CD4-positive, alpha-beta T cell (primary cell): Measurements from ENCODE around the gene ST6GALNAC2. TPM values are rescaled to one million over a fixed set of nuclear protein-coding genes. Genes with fewer than 3 reads are reported as not detected.

ENCODE experiments used
- ATAC-seq: fragments of 200-7000 bp; cut with Tn5 transposase; one replicate; pipeline ENCODE4 v1.10.0; 2022; ENCODE audit warnings: mild to moderate bottlenecking; ENCODE audit not compliant: poor library complexity
- CTCF ChIA-PET: fragments of 350-600 bp; sonication (Branson Sonifier 250); formaldehyde crosslinking; loops from one replicate; lab custom pipeline; 2021; ENCODE audit warnings: antibody characterized with exemption, inconsistent platforms; lab: Charles Lee
- POLR2A ChIA-PET: fragments of 350-600 bp; sonication (Branson Sonifier 250); formaldehyde crosslinking; loops from one replicate; lab custom pipeline; 2021; ENCODE audit warnings: antibody characterized with exemption, inconsistent platforms; lab: Charles Lee
- DNase-seq, 14 experiments: peaks; one replicate each; pipeline ENCODE4 v3.0.0-alpha.2; 2013 to 2020; ENCODE audit warnings: mixed read lengths in 2 of 14
- H3K27ac ChIP-seq, 2 donors: one replicate each; pipeline versions ENCODE4 v1.5.1 to v1.7.0; 2013; ENCODE audit warnings: low read length in 2 of 2, low read depth in 1 of 2, mild to moderate bottlenecking in 1 of 2
- H3K27me3 ChIP-seq, 2 experiments: 1 replicate in 1 of 2; 2 replicates in 1 of 2; pipeline versions ENCODE4 v1.6.1 to v1.7.0; 2013; ENCODE audit warnings: low read length in 2 of 2, control low read depth in 1 of 2, mild to moderate bottlenecking in 1 of 2, moderate library complexity in 1 of 2; ENCODE audit not compliant: insufficient read depth in 2 of 2, control insufficient read depth in 1 of 2
- H3K36me3 ChIP-seq: one replicate; pipeline ENCODE4 v1.6.1; 2013; ENCODE audit warnings: low read length, control low read depth; ENCODE audit not compliant: insufficient read depth
- H3K4me1 ChIP-seq: one replicate; pipeline ENCODE4 v1.6.1; 2013; ENCODE audit warnings: low read length, control low read depth; ENCODE audit not compliant: insufficient read depth
- H3K4me3 ChIP-seq: one replicate; pipeline ENCODE4 v1.5.1; 2013; ENCODE audit warnings: mild to moderate bottlenecking, low read length, moderate library complexity
- H3K9me3 ChIP-seq, 2 experiments: 1 replicate in 1 of 2; 2 replicates in 1 of 2; pipeline versions ENCODE4 v1.6.1 to v1.7.0; 2013; ENCODE audit warnings: low read length in 2 of 2, mild to moderate bottlenecking in 2 of 2, control low read depth in 1 of 2, moderate library complexity in 1 of 2; ENCODE audit not compliant: control insufficient read depth in 1 of 2, insufficient read depth in 1 of 2
- H3K27ac Mint-ChIP-seq: one replicate; pipeline ENCODE4 v1.8.0; 2020; ENCODE audit warnings: mixed read lengths
- H3K27me3 Mint-ChIP-seq: one replicate; pipeline ENCODE4 v1.8.0; 2021; ENCODE audit warnings: mixed read lengths
- H3K36me3 Mint-ChIP-seq: one replicate; pipeline ENCODE4 v1.8.0; 2021; ENCODE audit warnings: low read depth, mixed read lengths
- H3K4me1 Mint-ChIP-seq: one replicate; pipeline ENCODE4 v1.8.0; 2021; ENCODE audit warnings: low read depth, mixed read lengths
- H3K4me3 Mint-ChIP-seq: one replicate; pipeline ENCODE4 v1.8.0; 2020; ENCODE audit warnings: mild to moderate bottlenecking, mixed read lengths
- H3K9me3 Mint-ChIP-seq: one replicate; pipeline ENCODE4 v1.8.0; 2020; ENCODE audit warnings: mixed read lengths
- intact Hi-C, 2 experiments: fragments of 100-400 bp; cut with DNase I in 1 of 2; cut with micrococcal nuclease in 1 of 2; formaldehyde crosslinking; loops; one replicate each; pipeline versions ENCODE4 v1.15.1 to v1.9.0; 2023 to 2025; cut with DNase I, micrococcal nuclease
- total RNA-seq, 174 experiments: library from RNA in 2 of 174; stranded (reverse) in 2 of 174; gene quantifications; one replicate each; pipeline ENCODE4 v1.2.3 and lab custom pipeline; 2021 to 2026
- TF ChIP-seq, protein P1 (sequence below): fragments of 200-600 bp; IDR thresholded peaks from one replicate; pipeline ENCODE4 v1.8.0; 2022; ENCODE audit warnings: antibody characterized with exemption, mild to moderate bottlenecking

ST6GALNAC2 gene
- total RNA-seq, 2 experiments from 2014 or later, result 0.49 to 1.2 TPM

- no peaks in the 10 kb centered on the region for H3K36me3 Mint-ChIP-seq
- DNase-seq (no peak), ATAC-seq (no peak)
- no peak overlapping the region for H3K4me3 Mint-ChIP-seq
- no peak overlapping the region for H3K27ac Mint-ChIP-seq
- CTCF ChIA-PET, result interaction anchor here (1.0 to 1.2 kb wide), 3 partner anchors 12 to 130 kb away, joined by 3 to 5 read pairs (median 3); partner anchors contain the start of gene PRCD
- Histone ChIP-seq H3K36me3 (no peaks in the 10 kb centered on the region), H3K4me3 (no peak overlapping the region), H3K9me3 (no peaks in the 10 kb centered on the region), H3K27me3 (no peaks in the 10 kb centered on the region), H3K27ac (no peak overlapping the region), H3K4me1 (peaks cover 11% of the 10 kb centered on the region)
- H3K27me3 Mint-ChIP-seq, result no peaks in the 10 kb centered on the region
- peaks cover 5% of the 10 kb centered on the region for H3K4me1 Mint-ChIP-seq
- TF ChIP-seq, protein P1, sequence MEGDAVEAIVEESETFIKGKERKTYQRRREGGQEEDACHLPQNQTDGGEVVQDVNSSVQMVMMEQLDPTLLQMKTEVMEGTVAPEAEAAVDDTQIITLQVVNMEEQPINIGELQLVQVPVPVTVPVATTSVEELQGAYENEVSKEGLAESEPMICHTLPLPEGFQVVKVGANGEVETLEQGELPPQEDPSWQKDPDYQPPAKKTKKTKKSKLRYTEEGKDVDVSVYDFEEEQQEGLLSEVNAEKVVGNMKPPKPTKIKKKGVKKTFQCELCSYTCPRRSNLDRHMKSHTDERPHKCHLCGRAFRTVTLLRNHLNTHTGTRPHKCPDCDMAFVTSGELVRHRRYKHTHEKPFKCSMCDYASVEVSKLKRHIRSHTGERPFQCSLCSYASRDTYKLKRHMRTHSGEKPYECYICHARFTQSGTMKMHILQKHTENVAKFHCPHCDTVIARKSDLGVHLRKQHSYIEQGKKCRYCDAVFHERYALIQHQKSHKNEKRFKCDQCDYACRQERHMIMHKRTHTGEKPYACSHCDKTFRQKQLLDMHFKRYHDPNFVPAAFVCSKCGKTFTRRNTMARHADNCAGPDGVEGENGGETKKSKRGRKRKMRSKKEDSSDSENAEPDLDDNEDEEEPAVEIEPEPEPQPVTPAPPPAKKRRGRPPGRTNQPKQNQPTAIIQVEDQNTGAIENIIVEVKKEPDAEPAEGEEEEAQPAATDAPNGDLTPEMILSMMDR, result no peak
- intact Hi-C loops, result no loop called here
- POLR2A ChIA-PET, result interaction anchor here (1.2 kb wide), 1 partner anchor 120 kb away, joined by 3 read pairs; no protein-coding TSS in a partner anchor
- H3K9me3 Mint-ChIP-seq, result no peaks in the 10 kb centered on the region
Measured at GRCh38 chr17:76551685-76552084, 34.0 kb downstream of the ST6GALNAC2 start.

DNA sequence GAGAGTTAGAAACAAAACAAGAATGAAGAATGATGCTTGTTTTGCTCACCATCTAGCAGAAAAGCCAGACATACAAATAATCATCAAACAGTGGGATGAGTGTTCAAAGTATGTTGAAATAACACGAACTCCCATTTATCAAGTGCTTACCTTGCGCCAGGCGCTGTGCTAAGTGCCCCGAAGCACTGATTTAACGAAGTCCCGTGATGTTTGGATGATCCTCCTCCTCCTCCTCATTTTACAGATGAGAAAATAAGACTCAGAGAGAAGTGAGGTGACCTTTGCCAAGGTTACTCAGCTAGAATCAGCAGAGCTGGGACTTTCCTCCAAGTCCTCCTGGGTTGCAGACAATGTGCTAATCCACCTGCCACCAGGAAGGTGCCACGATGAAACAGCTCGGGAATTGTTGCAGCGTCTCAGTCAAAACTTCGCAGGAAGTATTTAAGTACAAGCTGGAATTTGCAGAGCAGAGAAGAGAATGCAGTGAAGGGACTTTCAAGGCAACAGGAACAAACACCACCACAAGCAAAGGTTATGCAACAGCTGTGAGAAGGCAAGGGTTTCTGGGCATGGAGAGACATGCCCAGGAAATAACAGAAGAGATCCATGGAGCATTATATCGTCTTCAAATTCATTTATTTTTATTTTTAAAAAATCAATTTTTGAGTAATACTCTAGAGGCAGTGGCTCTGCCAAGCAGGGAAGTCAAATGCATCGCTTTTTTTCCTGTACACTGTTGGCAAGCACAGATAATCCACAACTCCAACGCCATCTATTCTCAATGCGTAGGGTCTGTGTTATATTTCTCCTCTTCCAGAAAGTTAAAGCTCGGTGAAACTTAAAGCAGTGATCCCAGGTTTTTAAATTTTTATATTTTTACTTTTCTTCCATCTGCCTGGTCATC, 34.7 kb downstream of the ST6GALNAC2 start:
- TF ChIP-seq, protein P1, result no peak
- H3K36me3 Mint-ChIP-seq, result no peaks in the 10 kb centered on the region
- H3K4me3 Mint-ChIP-seq, result no peak overlapping the region
- Histone ChIP-seq H3K36me3 (no peaks in the 10 kb centered on the region), H3K4me1 (peaks cover 7% of the 10 kb centered on the region), H3K27ac (no peak overlapping the region), H3K9me3 (no peaks in the 10 kb centered on the region), H3K27me3 (no peaks in the 10 kb centered on the region), H3K4me3 (no peak overlapping the region)
- intact Hi-C loops, result no loop called here
- no peak for DNase-seq
- H3K27ac Mint-ChIP-seq, result no peak overlapping the region
- ATAC-seq, result no peak
- H3K27me3 Mint-ChIP-seq, result no peaks in the 10 kb centered on the region
- ChIA-PET CTCF (interaction anchor here (1.0 to 1.2 kb wide), 3 partner anchors 11 to 130 kb away, joined by 3 to 5 read pairs (median 3); partner anchors contain the start of gene PRCD), POLR2A (interaction anchor here (1.2 kb wide), 1 partner anchor 121 kb away, joined by 3 read pairs; no protein-coding TSS in a partner anchor)
- H3K4me1 Mint-ChIP-seq, result no peaks in the 10 kb centered on the region
- no peaks in the 10 kb centered on the region for H3K9me3 Mint-ChIP-seq

- no peaks in the 10 kb centered on the region for H3K36me3 Mint-ChIP-seq
- no peak overlapping the region for H3K27ac Mint-ChIP-seq
- H3K9me3 Mint-ChIP-seq, result no peaks in the 10 kb centered on the region
- Histone ChIP-seq H3K36me3 (no peaks in the 10 kb centered on the region), H3K4me1 (peaks cover 7% of the 10 kb centered on the region), H3K4me3 (no peak overlapping the region), H3K27me3 (no peaks in the 10 kb centered on the region), H3K9me3 (no peaks in the 10 kb centered on the region), H3K27ac (no peak overlapping the region)
- H3K27me3 Mint-ChIP-seq, result no peaks in the 10 kb centered on the region
- intact Hi-C loops, result no loop called here
- H3K4me1 Mint-ChIP-seq, result no peaks in the 10 kb centered on the region
- CTCF ChIA-PET, result interaction anchor here (2.3 kb wide), 1 partner anchor 26 kb away, joined by 8 read pairs; no protein-coding TSS in a partner anchor
- H3K4me3 Mint-ChIP-seq, result no peak overlapping the region
- ATAC-seq, result no peak
- POLR2A ChIA-PET, result no interaction called here
- TF ChIP-seq, protein P1, result no peak
- no peak for DNase-seq
Measured at GRCh38 chr17:76549539-76549938, 36.1 kb downstream of the ST6GALNAC2 start.
